Middle frontal gyrus (tissue), 1 donor: ENCODE data around the gene MINDY4.

Experiments
- DNase-seq: peaks from one replicate; pipeline ENCODE4 v3.0.0-alpha.2; 2015; ENCODE audit warnings: low spot score; ENCODE audit errors: extremely low spot score

Gene MINDY4

DNA sequence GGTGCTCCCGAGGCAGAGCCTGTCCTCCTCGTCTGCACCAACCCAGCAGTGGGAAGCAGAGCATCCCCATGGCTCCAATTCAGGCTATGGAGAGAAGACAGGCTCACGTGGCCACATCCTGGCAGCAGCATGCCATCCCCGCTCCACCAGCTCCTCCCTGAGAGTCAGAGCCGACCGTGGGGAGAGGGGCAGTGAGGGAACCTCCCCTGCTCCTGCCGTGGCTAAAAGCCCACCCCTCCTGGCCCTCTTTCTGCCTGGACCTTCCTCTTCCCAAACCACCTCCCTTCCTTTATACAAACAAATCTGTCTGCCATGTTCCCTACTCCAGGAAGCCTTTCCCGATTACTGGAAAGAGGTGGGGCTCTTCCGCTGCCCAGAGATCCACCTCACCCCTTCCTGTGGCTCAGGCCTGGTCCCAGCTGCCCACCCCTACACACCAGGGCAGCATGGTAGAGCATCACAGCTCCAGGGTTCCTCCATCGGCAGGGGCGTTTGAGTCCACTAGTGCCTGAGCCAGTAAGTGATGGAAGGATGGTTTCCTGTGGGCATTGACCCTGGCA, 129.7 kb downstream of the MINDY4 start:
- no peak for DNase-seq

DNA sequence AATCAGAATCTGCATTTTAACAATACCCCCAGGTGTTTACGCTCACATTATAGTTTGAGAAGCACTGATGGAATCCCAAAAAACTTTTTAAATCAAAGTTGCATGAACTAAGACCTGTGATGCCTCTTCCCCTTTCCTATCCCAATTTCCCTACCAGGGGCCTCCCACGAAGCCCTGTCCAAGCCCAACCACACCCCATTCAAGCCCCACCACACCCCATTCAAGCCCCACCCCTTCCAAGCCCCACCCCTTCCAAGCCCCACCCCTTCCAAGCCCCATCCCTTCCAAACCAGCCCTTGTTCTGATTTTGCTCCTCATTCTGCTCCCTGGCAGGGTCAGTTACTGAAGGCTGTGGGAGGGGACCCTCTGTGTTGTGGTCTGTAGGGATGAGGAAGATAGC, 130.6 kb downstream of the MINDY4 start:
- DNase-seq = no peak

DNA sequence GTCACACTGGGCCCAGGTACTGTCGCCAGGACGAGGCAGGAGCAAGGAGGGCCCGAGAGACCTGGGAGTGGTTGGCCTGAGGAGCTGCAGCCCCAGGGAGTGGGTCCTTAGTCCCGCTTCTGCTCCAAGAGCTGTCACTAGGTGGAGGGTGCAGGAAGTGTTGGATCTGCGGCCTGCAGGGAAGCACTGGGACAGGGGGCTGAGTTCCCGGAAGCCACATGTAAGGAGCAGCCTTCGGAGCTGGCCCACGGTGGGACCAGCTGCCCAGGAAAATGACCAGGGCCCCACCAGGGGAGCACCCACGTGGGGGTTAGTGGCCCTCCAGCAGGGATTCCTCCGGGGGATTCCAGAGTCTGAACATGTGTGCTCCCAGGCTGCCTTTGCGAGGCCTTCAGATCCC, 131.2 kb downstream of the MINDY4 start:
- no peak for DNase-seq

DNA sequence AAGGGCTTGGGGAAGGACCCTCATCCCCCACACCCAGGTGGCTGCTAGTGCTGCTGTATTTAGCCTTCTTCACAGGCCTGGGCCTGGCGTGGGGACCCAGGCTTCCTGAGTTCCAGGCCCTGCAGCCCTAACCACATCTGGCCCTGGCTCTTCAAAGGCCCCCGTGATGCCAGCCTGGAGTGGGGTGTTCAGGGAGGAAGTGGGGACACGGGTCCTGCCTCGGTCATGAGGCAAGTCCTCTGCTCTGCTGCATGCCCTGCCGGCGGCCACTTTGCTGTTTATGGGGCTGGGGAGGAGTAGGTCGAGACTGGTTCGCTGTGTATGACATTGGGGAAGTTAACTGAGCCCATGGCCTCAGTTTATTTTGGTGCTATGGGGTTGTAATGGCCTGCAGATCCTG, 131.9 kb downstream of the MINDY4 start:
- no peak for DNase-seq

DNA sequence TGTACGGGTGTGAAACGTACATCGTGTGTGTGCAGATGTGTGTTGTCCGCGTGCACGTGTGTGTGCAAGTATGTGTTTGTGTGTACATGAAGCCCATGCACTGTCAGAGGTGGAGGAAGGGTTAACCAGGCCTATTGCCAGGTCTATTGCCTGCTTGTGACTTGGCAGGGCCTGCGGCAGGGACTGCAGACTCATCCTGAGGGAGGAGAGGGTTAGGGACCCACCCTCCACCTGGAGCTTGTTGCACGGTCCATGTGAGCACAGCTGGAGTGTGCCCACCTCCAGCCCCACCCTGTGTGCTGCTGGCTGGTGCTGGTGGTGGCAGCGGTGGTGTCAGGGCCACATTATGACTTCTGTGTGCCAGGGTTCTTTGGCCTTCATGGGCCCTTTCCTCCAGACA, 133.3 kb downstream of the MINDY4 start:
- no peak for DNase-seq

DNA sequence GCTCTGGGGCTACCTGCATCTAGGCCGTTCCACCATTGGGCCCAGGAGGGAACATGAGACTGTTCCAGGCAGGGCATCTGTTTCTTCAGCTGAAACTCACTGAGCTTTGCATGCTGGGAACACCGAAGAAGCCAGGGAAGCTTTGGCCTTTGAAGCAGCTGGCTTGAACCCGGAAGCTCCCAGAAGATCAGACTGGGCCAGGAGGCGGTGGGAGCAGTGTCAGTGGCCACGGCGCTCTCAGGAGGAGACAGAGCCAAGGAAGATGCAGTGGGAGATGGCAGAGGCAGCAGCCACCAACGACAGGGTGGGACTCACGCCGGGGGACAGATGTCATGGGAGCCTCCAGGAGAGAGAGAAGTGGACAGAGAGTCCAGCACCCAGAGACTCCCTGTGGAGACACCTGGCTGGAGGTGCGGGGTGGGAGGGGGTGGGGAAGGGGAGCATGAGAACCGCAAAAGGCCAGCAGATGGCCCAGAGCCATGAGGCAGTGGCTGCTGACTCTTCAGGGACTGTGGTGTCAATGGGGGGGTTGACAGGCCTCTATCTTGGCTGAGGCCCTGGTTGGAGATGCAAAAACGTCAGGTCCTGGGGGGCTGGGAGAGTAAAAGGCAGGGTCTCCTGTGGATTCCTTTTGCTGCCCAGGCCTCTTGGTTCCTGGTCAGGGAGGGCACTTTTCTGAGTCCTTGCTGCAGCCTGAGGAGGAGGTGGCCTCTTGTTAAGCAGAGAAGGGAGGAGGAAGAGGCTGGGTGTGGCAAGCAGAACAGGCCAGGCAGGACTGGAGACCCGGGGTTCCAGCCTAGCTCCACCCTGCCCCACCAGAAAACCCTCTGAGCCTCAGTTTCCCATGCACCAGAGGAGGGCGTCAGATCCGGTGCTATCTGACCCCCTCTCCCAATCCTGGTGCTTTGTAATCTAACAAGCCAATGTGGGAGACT, 134.1 kb downstream of the MINDY4 start:
- no peak for DNase-seq

DNA sequence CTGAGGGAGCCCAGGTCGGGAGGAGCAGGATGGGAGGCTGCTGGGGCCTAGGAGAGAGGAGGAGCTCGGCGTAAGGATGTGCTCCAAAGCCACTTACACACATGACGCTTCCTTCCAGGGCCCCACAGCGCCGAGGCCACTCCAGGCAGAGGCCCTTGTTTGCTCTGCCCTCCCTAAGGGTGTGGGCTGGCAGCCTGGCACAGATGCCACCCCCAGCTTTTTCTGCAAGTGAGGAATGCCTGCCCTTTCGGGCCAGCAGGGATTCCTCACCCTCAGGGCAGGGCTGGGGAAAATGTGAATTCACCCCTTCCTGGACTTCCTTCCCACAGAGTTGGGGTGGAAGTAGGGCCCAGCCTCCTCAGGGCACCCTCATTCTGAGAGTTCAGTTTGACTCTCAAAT, 134.8 kb downstream of the MINDY4 start:
- no peak for DNase-seq

DNA sequence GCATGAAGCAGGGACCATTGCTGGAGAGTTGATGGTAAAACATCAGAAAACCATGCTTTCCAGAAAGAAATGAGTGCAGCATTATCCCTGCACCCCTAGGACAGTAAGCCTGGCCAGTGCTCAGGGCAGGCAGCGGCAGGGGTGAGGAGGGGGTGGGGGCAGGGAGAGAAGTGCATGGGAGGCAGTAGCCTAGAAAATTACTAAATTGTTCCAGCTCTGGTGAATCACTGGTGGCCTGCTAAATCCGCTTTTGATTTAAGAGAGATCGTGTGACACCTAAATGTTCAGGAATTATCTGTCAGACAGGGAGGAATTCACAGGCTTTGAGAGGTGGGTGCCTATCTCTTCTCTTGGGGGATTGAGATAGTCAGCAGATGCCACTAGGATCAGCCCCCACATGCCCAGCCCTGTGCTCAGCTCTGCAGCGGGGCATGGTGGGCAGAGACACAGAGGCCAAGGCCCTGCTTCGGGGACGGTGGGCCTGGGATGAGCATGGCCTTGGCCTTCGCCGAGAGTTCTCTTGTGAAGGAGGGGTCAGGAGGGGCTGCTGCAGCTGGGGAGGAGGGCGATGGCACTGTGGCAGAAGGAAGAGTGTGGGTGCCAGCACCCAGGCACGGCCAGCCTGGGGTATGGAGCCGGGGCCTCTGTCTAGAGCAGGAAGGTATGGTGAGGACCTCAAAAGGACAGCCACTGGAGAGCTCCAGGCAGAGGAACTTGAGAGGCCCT, 135.5 kb downstream of the MINDY4 start:
- no peak for DNase-seq

DNA sequence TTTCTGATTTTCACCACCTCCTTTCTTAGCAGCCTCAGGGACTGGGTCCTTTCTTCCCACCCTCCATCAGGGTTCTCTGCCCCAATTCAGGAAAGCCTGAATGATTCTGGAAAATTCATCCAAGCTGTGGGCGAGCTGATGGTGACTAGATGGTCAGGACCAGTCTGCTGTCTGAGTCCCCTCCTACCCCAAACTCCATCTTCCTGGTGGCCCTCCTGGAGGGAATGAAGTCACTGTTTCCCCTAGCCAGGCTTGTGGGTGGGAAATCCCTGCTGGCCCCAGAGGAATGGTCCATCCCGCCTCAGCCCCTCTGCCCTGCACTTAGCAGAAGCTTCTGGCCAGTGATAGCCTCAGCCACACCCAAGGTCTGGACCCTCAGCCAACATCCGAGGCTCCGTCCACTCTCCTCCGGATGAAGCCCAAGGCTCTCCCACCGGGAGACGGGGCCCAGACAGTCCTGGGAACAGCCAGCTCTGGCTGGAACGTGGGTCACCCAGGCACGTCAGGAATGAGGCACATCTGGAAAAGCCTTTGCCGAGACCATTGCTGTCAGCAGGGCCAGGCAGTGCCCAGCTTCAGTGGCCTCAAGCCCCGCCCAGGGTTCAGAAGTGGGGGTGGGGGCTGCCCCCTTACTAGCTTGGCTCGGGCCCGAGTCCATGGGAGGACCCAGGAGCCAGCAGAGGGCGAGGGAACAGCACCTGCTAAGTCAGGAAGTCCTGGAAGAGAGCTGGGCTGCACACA, 136.5 kb downstream of the MINDY4 start:
- DNase-seq = no peak

DNA sequence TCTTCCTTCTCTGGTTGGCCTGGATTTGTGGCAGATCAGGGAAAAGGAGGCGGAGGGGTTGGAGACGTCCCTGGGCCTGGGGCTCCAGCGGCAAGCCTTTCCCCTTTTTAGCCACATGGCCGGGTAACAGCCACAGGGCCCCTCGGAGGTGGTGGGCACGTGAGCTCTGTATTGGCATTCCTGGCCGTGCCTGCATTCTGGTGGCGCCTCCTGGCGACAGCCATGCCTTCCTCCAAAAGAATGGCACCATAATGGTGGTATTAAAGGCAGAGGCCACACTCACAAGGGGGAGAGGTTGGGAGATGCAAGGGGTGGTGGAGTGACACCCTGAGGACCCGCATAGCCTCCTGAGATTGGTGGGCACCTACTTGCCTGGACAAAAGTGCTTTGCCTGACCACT, 137.5 kb downstream of the MINDY4 start:
- no peak for DNase-seq

DNA sequence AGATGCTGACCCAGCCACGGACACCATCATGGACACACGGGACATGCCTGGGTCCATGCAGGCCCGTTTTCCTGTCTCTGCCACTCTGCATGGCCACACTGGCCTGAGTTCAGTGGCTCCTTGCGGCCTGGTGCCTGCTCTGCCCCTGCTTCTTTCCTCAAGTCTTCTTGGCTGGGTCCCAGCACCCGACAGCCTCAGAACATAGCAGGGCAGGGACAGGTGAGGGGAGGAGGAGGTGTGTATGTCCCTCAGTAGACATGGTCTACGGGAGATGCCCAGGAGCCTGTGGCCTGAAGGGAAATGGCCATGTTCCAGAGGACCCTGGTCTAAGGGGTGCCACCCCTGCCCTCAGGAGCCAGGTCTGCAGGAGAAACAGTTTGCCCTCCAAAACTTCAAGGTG, 138.2 kb downstream of the MINDY4 start:
- DNase-seq = no peak

DNA sequence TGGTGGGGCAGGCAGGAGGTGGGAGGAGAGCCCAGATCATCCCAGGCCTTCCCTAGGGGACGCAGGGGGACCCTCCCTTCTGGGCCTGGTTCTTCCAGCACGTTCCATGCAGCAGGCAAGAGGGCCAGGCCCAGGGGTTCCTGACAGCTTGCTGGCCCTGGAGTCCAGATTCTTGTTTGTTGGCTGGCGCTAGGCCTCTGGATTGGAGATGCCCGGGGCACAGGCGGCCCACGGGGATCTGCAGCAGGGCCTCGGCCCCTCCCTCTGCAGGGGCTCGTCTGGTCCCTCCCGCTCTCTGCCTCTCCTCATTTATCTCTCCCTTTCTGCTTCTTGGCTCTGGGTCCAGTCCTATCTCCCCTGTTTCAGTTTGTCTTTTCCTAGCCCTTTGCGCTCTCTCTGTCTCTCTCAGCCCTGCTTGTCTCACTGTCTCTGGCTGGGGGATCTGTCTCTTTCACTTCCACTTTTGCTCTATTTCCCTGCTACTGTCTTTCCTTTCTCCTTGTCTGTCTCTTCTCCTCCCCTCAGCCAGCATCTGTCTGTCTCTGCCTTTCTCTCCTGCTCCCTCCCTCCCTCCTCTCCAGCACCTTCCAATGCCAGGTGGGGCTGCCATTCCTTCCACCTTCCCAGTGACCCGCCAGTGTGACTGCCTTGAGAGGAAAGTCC, 139.3 kb downstream of the MINDY4 start:
- DNase-seq = no peak

DNA sequence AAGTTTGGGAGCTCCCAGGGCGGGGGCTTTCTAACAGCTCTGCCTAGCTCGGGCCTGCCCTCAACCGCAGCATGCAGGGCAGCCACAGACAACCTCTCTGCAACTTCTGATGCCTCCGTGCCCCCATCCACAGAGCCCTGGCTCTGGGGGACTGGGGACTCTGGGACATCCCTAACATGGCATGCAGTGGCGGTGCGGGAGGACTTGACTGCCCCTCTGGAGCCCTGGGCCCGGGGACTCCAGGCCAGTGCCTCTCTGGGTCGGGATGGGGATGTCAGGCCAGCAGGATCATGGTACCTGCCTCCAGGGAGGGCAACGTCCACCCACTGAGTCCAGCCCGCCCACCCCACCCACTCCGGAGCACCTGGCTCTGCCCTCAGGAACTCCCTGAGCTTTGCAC, 139.9 kb downstream of the MINDY4 start:
- no peak for DNase-seq

DNA sequence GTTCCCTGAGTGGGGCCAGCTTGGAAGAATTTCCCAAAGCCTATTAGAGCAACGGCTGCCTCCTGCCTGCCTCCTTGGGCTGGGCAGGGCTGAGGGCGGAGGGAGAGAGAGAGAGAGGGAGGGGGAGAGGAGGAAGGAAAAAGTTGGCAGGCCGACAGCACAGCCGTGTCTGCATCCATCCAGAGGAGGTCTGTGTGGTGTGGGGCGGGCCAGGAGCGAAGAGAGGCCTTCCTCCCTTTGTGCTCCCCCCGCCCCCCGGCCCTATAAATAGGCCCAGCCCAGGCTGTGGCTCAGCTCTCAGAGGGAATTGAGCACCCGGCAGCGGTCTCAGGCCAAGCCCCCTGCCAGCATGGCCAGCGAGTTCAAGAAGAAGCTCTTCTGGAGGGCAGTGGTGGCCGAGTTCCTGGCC, 140.3 kb downstream of the MINDY4 start, which contains the start of gene AQP1:
AQP1 (plus strand) TSS at position 293 of the 409 bp plus-strand sequence; CDS start at position 350, 57 bp downstream.
- DNase-seq = no peak

DNA sequence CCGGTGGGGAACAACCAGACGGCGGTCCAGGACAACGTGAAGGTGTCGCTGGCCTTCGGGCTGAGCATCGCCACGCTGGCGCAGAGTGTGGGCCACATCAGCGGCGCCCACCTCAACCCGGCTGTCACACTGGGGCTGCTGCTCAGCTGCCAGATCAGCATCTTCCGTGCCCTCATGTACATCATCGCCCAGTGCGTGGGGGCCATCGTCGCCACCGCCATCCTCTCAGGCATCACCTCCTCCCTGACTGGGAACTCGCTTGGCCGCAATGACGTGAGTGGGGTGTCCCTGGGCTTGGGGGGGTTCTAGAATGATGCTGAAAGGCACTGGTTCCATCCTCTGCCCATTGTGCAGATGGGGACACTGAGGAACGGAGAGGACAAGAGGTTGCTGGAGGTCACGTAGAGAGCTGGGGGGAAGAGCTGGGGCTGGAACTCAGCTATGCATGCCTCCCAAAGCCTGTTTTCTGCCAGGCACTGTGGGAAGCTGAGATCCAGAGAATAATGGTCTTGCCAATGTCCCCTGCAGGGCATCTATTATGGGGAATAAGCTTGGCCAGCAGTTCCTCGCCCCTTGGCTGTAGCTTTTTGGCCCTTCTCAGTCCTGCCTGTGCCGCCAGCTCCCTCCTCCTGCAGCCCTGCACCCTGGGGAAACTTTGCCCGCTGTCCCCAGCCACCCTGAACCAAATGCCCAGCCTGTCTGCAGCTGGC, 141.0 kb downstream of the MINDY4 start:
- DNase-seq = no peak

DNA sequence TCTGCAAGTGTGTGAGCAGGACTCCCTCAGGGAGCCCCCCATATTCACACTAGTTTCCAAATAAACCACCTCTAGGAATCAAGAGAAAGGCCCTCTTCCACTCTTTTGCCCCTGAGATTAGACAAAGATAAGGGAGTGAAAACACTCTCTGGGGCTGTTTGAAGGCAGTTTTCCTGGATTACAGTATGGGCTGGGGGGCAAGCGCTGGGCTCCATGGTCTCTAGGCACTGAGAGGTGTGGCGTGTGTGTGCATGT, 141.4 kb downstream of the MINDY4 start:
- no peak for DNase-seq

DNA sequence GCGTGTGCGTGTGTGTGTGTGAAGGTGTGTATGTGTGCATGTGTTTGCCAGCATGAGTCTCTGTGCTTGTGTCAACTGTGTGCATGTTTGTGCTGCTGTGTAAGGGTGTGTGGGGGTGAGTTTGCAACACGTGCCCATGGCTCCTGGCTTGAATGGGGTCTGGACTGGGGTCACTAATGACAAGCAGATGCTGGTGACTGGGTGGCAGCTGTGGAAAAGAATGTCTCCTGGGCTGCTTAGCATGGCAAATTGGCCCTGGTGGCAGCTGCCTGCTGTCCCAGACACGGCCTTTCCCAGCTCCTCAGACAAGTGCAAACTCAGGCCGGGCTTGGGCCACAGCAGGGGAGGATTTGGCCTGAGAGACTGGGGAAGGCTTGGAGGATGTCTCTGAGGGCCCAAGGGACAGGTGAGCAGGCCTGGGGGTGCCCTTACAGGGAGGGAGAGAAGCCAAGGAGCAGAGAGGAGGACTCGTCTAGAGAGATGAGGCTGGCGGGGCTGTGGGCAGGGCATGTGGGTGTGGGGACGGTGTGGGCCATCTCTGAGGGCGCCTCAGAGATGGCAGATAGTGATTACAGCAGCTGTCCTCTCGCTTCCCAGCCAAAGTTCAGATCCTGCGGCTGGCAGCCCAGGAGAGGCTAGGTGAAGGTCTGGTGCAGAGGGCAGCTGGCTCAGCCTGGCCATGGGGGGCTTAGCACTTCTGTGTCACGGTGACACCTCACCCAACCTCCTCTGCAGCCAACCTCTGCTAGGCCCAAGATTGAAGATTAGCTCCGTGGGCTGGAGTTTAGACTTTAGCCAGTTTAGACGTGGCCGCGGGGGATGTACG, 142.0 kb downstream of the MINDY4 start:
- DNase-seq = no peak

DNA sequence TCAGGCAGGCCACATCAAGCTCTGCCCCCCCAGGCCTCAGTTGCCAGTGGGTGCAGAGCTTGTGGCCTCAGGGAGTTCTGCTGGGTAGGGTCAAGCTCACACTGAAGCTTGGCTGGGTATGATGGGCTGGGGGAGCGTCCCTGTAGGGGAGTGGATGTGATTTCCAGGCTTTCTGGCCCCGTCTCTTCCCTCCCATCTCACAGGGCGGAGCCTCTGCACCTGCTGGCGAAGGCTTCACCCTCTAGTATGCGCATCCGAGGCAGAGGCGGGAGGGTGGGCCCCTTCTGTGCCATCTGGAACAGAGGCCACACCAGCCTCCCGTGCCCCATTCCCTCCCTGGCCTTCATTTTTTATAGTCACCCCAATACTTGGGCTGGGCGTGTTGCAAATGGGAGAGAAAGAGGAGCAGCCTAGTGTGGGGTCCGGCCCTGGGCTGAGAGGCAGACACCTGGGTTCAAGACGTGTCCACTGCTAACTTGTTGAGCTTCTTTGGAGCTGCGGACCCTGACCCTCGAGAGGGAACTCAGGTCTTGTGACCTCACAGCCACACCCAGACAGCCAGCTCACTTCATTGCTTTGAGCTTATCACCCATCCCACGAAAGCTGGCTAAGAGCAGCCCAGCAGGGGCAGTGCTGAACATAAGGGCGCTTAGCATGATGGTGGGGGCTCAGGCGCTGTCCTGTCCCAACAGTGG, 142.8 kb downstream of the MINDY4 start:
- DNase-seq = no peak

DNA sequence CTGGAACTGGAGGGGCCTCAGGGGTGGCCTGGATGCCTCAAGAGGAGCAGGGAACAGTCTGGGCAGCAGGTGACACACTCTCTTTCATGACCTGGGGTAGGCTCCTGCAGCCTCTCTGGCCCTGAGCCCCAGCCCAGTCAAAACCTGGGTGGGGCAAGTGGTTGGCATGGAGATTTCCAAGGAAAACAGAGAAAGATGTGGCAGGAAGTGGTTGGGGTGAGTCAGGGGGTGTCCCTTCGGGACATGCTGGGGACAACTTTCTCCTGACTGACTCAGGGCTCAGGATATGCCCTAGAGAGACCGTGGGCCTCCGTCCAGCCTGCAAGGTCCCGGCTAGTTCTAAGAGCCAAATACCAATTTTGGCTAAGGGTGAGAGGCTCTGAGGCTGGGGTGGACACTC, 143.4 kb downstream of the MINDY4 start:
- no peak for DNase-seq
